ENCODE results near the gene JPT1.

- no peak for TF ChIP-seq POLR2A (IDR thresholded peaks at IDR 0.05)
- TF ChIP-seq CTCF (IDR thresholded peaks at IDR 0.05): no peak
These were observed 7.7 kb downstream of the JPT1 start for GRCh38 chr17:75146592-75146991.
